Effector CD8-positive, alpha-beta T cell (primary cell): ENCODE data around the gene ZBED2.

Experiments
- DNase-seq: peaks from one replicate; lab custom pipeline; 2025; lab: John Stamatoyannopoulos, UW

The ZBED2 gene

GRCh38 chr3:111603679-111604078 is 8.5 kb upstream of the ZBED2 start:
- no peak for DNase-seq

- DNase-seq, result no peak
Observed at GRCh38 chr3:111601810-111602209, 6.7 kb upstream of the ZBED2 start.

GRCh38 chr3:111598552-111598951 is 3.4 kb upstream of the ZBED2 start:
- DNase-seq, result no peak

- no peak for DNase-seq
Observed at GRCh38 chr3:111598139-111598538, 3.0 kb upstream of the ZBED2 start.

GRCh38 chr3:111596328-111596727 is 1.2 kb upstream of the ZBED2 start:
- DNase-seq, result no peak

- no peak for DNase-seq
Observed at GRCh38 chr3:111594781-111595180, 365 bp downstream of the ZBED2 start.

- DNase-seq, result no peak
Observed at GRCh38 chr3:111594205-111594604, 941 bp downstream of the ZBED2 start.

- DNase-seq, result no peak
Observed at GRCh38 chr3:111593666-111594065, 1.5 kb downstream of the ZBED2 start.

- no peak for DNase-seq
Observed at GRCh38 chr3:111592936-111593335, 2.2 kb downstream of the ZBED2 start.

- DNase-seq, result no peak
Observed at GRCh38 chr3:111592143-111592542, 3.0 kb downstream of the ZBED2 start.

GRCh38 chr3:111591555-111591954 is 3.6 kb downstream of the ZBED2 start:
- no peak for DNase-seq

- DNase-seq, result no peak
Observed at GRCh38 chr3:111590143-111590491, 5.0 kb downstream of the ZBED2 start.

GRCh38 chr3:111589303-111590142 is 5.6 kb downstream of the ZBED2 start:
- DNase-seq, result no peak

GRCh38 chr3:111588527-111588926 is 6.6 kb downstream of the ZBED2 start:
- no peak for DNase-seq

GRCh38 chr3:111585217-111585616 is 9.9 kb downstream of the ZBED2 start:
- no peak for DNase-seq

GRCh38 chr3:111584744-111585143 is 10.4 kb downstream of the ZBED2 start:
- no peak for DNase-seq

GRCh38 chr3:111582120-111582474 is 13.0 kb downstream of the ZBED2 start:
- no peak for DNase-seq

- DNase-seq, result no peak
Observed at GRCh38 chr3:111581403-111582119, 13.6 kb downstream of the ZBED2 start.

- no peak for DNase-seq
Observed at GRCh38 chr3:111579495-111579894, 15.7 kb downstream of the ZBED2 start.

GRCh38 chr3:111578867-111579266 is 16.3 kb downstream of the ZBED2 start:
- no peak for DNase-seq

GRCh38 chr3:111577798-111578685 is 17.1 kb downstream of the ZBED2 start:
- no peak for DNase-seq

- no peak for DNase-seq
Observed at GRCh38 chr3:111577113-111577512, 18.0 kb downstream of the ZBED2 start.
